ENCODE results near the gene C15orf40. TPM values are rescaled to one million over a fixed set of nuclear protein-coding genes. Genes with fewer than 3 reads are reported as not detected.
"Not testable (repeated sequence)": the region's sequence is repeated elsewhere in the genome, so short reads cannot be mapped to it uniquely, and the experiment has no call there.

C15orf40 gene
- total RNA-seq = 10 to 100 TPM; 27.9 to 33.5 (median 32.7) TPM

DNA sequence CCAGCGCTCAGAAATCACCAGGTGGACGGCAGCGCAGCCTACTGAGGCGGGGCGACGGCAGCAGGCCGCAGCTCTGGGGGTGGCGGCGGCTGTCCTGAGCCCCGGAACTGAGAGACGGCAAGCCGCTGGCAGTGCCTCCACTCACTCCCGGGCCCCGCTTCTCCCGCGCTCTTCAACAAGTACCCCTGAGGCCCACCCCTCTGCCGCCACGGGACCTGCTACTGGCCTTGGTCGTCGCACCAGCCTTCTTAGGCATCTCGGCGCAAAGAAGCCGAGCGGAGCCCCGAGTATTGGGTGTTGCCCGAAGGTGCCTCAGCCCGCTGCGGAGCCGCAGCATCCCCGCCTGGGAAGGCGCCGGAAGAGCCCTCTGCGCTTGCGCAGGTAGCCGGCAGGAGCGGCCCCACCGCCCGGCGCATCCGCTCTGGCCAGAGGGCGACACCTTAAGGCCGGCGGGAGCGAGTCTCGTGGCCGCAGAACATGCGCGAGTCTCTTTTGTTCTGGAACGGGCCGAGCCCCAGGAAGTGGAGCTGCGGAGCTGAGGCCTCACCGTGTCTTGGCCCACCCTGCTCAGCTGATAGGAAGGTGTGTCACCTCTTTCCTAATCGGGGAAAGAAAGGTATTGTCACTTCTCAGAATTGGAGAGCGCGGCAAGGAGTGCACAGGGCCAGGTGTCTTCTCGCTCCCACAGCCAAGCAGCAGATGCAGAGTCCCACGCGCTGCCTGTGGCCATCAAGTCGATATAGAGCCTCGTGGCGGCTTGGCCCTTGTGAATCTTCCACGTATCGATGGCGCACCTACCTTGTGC is at the start of gene C15orf40:
Gene C15orf40, minus strand, starts transcription at position 369 of the 805 bp plus-strand sequence. Its CDS starts 32 bp downstream, at position 337.
- Mint-ChIP-seq H3K4me1 (ENCODE audit: low read depth) (peaks cover 49% of the 10 kb centered on the region), H3K9me3 (no peaks in the 10 kb centered on the region), H3K4me3 (peak within 1 kb of the TSS; percentile 97), H3K36me3 (ENCODE audit: insufficient read depth) (peaks cover 18% of the 10 kb centered on the region), H3K27me3 (ENCODE audit: low read depth) (no peaks in the 10 kb centered on the region)
- ATAC-seq (peak; percentile 90 to 93), DNase-seq (peak; percentile 84)

DNA sequence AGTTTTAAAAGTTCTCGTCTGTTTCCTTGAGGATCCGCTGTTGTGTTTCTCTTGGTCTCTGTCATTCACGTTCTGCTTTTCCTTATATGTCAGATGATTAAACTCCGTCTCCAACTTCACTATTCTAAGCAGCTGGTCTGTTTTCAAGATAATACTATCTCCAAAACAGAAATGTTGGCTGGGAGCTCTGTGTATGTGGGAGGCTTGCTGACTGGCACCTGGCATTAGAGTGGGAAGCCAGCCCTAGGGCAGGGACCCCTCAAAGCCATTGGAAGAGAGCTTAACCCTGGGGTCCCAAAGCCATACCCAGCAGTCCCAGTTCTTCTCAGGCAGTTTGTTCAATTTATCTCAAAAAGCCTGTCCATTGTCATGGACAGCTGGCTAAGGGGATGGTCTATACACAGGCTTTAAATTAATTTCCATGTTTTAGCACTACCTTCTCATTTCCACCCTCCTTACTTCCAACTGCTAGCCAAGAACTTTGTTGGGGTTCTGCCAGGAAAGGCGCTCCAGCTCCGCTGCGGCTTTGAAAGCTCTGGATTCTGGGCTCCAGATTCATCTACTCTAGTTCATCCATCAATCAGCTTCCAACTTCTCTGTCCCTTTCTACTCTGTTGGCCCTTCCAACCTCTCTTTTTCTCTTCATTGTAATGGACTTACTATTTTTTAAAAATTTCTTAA is 46.4 kb upstream of the C15orf40 start:
- peaks cover 18% of the 10 kb centered on the region for H3K36me3 Mint-ChIP-seq (ENCODE audit: insufficient read depth)
- H3K27me3 Mint-ChIP-seq (ENCODE audit: low read depth) = no peaks in the 10 kb centered on the region
- peaks cover 23% of the 10 kb centered on the region for H3K4me1 Mint-ChIP-seq (ENCODE audit: low read depth)
- ATAC-seq = no peak
- H3K9me3 Mint-ChIP-seq = no peaks in the 10 kb centered on the region
- DNase-seq = no peak
- no peak overlapping the region for H3K4me3 Mint-ChIP-seq

DNA sequence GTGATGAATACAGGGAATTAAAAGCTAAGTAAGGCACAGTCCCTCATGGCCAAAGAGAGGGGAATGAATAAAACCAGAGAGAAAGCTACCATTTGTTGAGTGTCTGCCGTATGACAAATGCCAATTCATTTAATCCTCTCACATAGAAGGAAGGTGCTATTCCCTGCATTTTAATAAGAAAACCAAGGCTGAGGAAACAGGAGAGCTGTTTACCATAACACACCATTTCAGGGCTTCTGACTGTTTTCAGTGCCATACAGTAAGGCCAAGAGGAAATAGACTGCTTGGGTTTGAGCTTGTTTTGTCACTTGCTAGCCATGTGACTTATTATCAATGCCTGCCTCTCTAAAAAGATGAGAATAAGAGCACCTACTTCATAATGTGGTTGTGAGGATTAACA is 45.6 kb upstream of the C15orf40 start:
- ATAC-seq = no peak
- DNase-seq = no peak
- Mint-ChIP-seq H3K4me3 (no peak overlapping the region), H3K27me3 (ENCODE audit: low read depth) (no peaks in the 10 kb centered on the region), H3K4me1 (ENCODE audit: low read depth) (peaks cover 23% of the 10 kb centered on the region), H3K36me3 (ENCODE audit: insufficient read depth) (peaks cover 18% of the 10 kb centered on the region), H3K9me3 (no peaks in the 10 kb centered on the region)

DNA sequence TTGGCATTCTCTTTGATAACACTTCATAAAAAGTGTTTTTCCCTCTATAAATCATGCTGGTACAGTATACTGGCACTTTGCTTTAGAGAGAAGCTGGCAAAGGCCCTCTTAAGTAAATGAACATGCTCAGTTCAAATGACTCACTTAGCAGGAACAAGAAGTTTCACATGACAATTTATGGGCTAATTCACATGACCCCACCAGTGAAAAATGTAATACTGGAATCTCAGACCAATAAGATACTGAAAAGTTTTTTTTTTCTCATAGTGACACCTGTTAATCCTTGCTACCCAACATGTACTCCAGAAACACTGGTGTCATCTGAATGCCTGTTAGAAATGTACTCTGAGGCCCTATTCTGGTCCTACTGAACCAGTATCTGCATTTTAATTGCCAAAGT is 41.7 kb upstream of the C15orf40 start:
- no peak overlapping the region for H3K4me3 Mint-ChIP-seq
- H3K36me3 Mint-ChIP-seq (ENCODE audit: insufficient read depth) = peaks cover 24% of the 10 kb centered on the region
- H3K9me3 Mint-ChIP-seq = no peaks in the 10 kb centered on the region
- DNase-seq (no peak), ATAC-seq (no peak)
- no peaks in the 10 kb centered on the region for H3K27me3 Mint-ChIP-seq (ENCODE audit: low read depth)
- H3K4me1 Mint-ChIP-seq (ENCODE audit: low read depth) = peaks cover 18% of the 10 kb centered on the region

DNA sequence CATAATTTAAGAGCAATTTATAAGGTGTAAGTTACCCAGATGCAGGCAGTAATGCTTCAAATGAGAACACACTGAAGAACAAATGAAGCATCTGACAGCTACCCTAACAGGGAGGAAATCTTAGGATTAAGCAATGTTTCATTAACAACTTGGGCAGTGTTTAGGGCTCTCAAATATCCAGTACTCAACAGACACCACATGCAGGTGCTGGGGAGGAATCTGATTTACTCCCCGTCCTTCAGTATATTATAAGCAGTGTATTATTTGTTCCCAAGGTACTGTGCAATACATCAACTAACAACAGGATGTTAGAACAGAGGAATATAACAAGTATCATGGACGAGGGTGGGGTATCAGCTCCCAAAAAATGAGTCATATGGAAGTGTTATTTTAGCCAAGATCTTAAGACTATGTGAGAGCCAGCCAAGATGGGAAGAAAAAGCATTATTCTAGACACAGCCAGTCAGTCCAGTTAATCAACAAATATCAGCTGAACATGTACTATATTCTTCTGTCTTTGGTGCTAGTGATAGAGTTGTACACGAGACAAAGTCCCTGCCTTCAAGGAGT is 35.2 kb upstream of the C15orf40 start:
- DNase-seq = no peak
- no peak for ATAC-seq
- Mint-ChIP-seq H3K4me3 (no peak overlapping the region), H3K4me1 (ENCODE audit: low read depth) (peaks cover 9% of the 10 kb centered on the region), H3K9me3 (no peaks in the 10 kb centered on the region), H3K27me3 (ENCODE audit: low read depth) (no peaks in the 10 kb centered on the region), H3K36me3 (ENCODE audit: insufficient read depth) (peaks cover 43% of the 10 kb centered on the region)

DNA sequence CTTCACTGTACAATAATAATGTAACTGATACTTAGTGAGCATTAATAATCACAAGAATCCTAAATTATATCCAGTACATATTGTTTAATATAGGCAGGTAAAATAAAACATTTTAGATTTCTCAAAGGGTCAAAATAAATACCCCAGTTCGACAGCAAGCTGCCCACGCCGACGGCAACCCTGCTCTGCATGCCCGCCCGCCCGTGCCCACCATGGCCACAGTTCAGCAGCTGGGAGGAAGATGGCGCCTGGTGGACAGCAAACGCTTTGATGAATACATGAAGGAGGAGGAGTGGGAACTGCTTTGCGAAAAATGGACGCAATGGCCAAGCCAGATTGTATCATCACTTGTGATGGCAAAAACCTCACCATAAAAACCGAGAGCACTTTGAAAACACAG is 32.7 kb upstream of the C15orf40 start:
- peaks cover 13% of the 10 kb centered on the region for H3K4me1 Mint-ChIP-seq (ENCODE audit: low read depth)
- H3K36me3 Mint-ChIP-seq (ENCODE audit: insufficient read depth) = peaks cover 60% of the 10 kb centered on the region
- no peak overlapping the region for H3K4me3 Mint-ChIP-seq
- ATAC-seq = no peak
- no peaks in the 10 kb centered on the region for H3K27me3 Mint-ChIP-seq (ENCODE audit: low read depth)
- H3K9me3 Mint-ChIP-seq = no peaks in the 10 kb centered on the region
- DNase-seq = no peak

DNA sequence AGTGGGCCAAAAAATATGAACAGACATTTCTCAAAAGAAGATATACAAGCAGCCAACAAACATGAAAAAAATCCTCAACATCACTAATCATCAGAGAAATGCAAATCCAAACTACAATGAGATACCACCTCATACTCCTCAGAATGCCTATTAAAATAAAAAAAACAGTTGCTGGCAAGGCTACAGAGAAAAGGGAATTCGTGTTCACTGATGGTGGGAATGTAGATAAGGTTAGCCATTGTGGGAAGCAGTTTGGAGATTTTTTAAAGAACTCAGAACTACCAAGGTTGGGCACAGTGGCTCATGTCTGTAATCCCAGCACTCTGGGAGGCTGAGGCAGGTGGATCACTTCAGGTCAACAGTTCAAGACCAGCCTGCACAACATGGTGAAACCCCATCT is 27.8 kb upstream of the C15orf40 start:
- Mint-ChIP-seq H3K36me3 (ENCODE audit: insufficient read depth) (peaks cover 56% of the 10 kb centered on the region), H3K9me3 (peaks cover 3% of the 10 kb centered on the region), H3K4me1 (ENCODE audit: low read depth) (peaks cover 26% of the 10 kb centered on the region), H3K27me3 (ENCODE audit: low read depth) (no peaks in the 10 kb centered on the region), H3K4me3 (no peak overlapping the region)
- DNase-seq (no peak), ATAC-seq (no peak)

DNA sequence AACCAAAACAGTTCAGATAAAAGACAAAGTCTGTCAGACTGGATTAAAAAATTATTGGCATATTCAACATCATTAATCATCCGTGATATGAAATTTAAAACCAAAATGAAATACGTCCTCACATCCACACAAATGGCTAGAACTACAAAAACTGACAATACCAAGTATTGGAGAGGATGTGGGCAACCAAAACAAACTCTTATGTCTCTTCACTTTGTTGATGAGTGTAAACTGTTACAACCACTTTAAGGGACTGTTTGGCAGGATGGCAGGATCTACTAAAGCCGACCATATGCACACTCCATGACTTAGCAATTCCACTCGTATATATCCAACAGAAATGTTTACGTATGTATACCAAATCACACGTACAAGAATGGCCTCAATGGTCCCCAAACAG is 24.8 kb upstream of the C15orf40 start:
- Mint-ChIP-seq H3K9me3 (peaks cover 3% of the 10 kb centered on the region), H3K27me3 (ENCODE audit: low read depth) (no peaks in the 10 kb centered on the region), H3K4me3 (no peak overlapping the region), H3K36me3 (ENCODE audit: insufficient read depth) (peaks cover 54% of the 10 kb centered on the region), H3K4me1 (ENCODE audit: low read depth) (peaks cover 28% of the 10 kb centered on the region)
- DNase-seq = no peak
- no peak for ATAC-seq

DNA sequence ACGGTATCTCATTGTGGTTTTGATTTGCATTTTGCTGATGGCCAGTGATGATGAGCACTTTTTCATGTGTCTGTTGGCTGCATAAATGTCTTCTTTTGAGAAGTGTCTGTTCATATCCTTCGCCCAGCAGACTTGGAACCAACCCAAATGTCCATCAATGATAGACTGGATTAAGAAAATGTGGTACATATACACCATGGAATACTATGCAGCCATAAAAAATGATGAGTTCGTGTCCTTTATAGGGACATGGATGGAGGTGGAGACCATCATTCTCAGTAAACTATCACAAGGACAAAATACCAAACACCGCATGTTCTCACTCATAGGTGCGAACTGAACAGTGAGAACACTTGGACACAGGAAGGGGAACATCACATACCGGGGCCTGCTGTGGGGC is 19.8 kb upstream of the C15orf40 start:
- peaks cover 41% of the 10 kb centered on the region for H3K36me3 Mint-ChIP-seq (ENCODE audit: insufficient read depth)
- H3K27me3 Mint-ChIP-seq (ENCODE audit: low read depth); H3K4me1 Mint-ChIP-seq (ENCODE audit: low read depth); ATAC-seq; DNase-seq; H3K9me3 Mint-ChIP-seq; H3K4me3 Mint-ChIP-seq: not testable (repeated sequence)

DNA sequence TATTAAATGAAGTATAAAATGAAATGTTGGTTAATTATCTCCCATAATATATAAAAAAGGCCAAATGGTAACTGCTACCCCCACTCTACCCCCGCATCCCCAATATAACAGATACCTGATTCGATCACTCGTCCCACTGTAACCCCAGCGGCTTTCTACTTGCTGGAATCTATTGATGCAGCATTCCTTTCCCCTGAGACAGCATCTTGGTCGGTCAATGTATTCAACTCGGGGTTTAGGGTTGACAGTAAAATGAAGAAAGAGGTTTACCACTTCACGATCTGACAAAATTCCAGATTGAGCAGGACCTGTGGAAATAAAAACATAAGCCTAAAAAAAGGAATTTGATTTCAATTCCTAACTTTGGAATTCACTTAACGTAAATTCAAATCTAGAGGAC is 18.6 kb upstream of the C15orf40 start:
- ATAC-seq (no peak), DNase-seq (no peak)
- H3K9me3 Mint-ChIP-seq = no peaks in the 10 kb centered on the region
- no peak overlapping the region for H3K4me3 Mint-ChIP-seq
- H3K36me3 Mint-ChIP-seq (ENCODE audit: insufficient read depth) = peaks cover 34% of the 10 kb centered on the region
- no peaks in the 10 kb centered on the region for H3K27me3 Mint-ChIP-seq (ENCODE audit: low read depth)
- peaks cover 5% of the 10 kb centered on the region for H3K4me1 Mint-ChIP-seq (ENCODE audit: low read depth)

DNA sequence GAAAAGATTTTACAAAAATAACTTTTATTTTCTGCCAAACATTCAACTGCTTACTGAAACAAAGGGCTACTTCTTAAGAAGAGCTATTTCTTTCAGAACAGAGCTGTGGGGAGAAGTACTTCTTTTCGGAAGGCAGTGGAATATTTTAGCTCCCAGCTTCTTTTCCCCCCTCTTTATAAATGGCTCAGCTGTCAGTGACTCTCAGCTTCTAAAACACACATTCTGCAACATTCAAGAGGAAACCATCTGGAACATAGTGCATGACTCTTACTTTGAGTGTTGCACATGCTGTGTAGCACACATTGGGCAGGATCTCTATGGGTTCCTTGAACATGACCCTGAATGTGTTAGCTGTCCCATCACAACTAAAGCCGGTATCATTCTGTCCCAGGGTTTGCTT is 7.0 kb upstream of the C15orf40 start:
- H3K4me1 Mint-ChIP-seq (ENCODE audit: low read depth) = peaks cover 15% of the 10 kb centered on the region
- ATAC-seq (no peak), DNase-seq (no peak)
- no peaks in the 10 kb centered on the region for H3K27me3 Mint-ChIP-seq (ENCODE audit: low read depth)
- H3K9me3 Mint-ChIP-seq = no peaks in the 10 kb centered on the region
- peaks cover 10% of the 10 kb centered on the region for H3K36me3 Mint-ChIP-seq (ENCODE audit: insufficient read depth)
- H3K4me3 Mint-ChIP-seq = no peak overlapping the region

DNA sequence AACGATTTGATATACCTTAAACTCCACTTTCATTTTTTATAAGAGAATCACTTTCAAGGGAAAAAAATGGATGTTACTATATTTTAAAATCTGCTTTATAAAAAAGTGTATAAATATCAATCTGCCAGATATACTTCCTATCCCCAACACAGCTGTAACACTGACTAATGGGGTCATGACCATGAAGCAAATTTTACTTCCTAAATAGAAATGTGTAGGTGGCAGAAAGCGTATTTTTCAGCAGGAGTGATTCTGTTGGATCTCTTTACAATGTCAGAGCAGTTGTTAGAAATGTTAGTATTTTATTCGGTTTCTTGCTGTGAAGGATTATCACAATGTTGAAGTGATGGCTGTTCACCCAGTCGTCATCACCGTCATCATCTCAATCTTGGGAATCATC is 5.5 kb upstream of the C15orf40 start:
- DNase-seq (no peak), ATAC-seq (no peak)
- Mint-ChIP-seq H3K4me3 (no peak overlapping the region), H3K27me3 (ENCODE audit: low read depth) (no peaks in the 10 kb centered on the region), H3K36me3 (ENCODE audit: insufficient read depth) (peaks cover 10% of the 10 kb centered on the region), H3K4me1 (ENCODE audit: low read depth) (peaks cover 27% of the 10 kb centered on the region), H3K9me3 (no peaks in the 10 kb centered on the region)

DNA sequence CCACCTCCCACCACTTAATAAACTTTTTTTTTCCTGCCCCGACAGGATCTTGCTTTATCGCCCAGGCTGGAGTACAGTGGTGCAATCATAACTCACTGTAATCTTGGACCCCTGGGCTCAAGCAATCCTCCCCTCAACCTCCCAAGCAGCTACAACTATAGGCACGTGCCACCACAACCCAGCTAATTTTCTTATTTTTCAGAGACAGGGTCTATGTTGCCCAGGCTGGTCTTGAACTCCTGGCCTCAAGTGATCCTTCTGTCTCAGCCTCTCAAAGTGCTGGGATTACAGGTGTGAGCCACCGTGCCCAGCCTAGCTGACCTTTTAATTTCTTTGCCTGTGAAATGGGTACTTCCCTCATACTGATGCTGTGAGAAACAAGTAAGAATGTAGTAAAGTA is 3.9 kb upstream of the C15orf40 start:
- Mint-ChIP-seq H3K4me1 (ENCODE audit: low read depth) (peaks cover 37% of the 10 kb centered on the region), H3K36me3 (ENCODE audit: insufficient read depth) (peaks cover 8% of the 10 kb centered on the region)

DNA sequence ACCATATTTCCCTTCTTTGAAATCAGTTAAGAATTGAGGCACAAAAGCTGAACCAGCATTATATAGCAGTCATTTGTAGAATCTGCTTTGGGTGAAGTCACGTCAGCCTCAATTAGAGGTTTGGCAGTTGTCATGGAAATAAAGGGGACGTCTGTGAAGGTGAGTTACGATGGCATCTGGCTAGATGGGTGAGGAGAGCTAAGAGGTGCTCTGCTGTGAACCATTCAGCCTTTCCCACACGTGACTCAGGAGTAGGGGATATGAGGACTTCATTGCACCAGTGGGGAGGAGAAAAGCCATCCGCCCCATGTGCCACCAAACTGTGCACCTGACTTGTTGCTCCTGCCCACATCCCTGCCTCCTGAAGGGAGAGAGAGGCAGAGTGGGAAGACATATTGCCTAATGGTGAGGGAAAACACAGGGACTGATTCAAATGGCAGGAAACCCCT is 2.8 kb upstream of the C15orf40 start:
- no peak overlapping the region for H3K4me3 Mint-ChIP-seq
- DNase-seq (no peak), ATAC-seq (no peak)

More for the DNA sequence above, 3.9 kb upstream of the C15orf40 start:
- no peaks in the 10 kb centered on the region for H3K27me3 Mint-ChIP-seq (ENCODE audit: low read depth)
- no peak for DNase-seq
- H3K9me3 Mint-ChIP-seq = no peaks in the 10 kb centered on the region
- ATAC-seq = no peak
- H3K4me3 Mint-ChIP-seq = no peak overlapping the region

DNA sequence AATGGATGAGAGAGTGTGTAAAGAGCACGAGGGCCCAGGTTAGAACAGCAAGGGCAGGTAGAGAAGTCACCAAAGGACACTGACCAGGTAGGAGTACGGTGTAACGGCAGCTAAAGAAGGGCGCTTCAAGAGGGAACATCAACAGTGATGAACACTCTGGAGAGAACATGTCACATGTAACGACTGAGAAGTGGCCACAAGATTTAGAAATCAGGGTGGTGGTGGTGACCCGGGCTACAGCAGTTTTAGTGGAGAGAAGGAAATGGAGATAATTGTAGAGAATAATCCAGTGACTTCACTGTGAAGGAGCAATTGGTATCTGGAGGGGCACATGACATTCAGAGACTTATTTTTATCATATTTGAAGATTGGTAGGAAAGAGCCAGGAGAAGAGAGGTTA is 1.2 kb upstream of the C15orf40 start:
- H3K9me3 Mint-ChIP-seq = no peaks in the 10 kb centered on the region
- DNase-seq (no peak), ATAC-seq (no peak)
- peak overlapping the region; percentile 97 for H3K4me3 Mint-ChIP-seq
- no peaks in the 10 kb centered on the region for H3K27me3 Mint-ChIP-seq (ENCODE audit: low read depth)
- H3K4me1 Mint-ChIP-seq (ENCODE audit: low read depth) = peaks cover 49% of the 10 kb centered on the region
- peaks cover 17% of the 10 kb centered on the region for H3K36me3 Mint-ChIP-seq (ENCODE audit: insufficient read depth)

More for the DNA sequence above, 2.8 kb upstream of the C15orf40 start:
- peaks cover 49% of the 10 kb centered on the region for H3K4me1 Mint-ChIP-seq (ENCODE audit: low read depth)
- H3K9me3 Mint-ChIP-seq = no peaks in the 10 kb centered on the region
- peaks cover 13% of the 10 kb centered on the region for H3K36me3 Mint-ChIP-seq (ENCODE audit: insufficient read depth)
- H3K27me3 Mint-ChIP-seq (ENCODE audit: low read depth) = no peaks in the 10 kb centered on the region
